K562 (cell line): ENCODE measurements around the gene UBE2L3. TPM values are rescaled to one million over a fixed set of nuclear protein-coding genes. Genes with fewer than 3 reads are reported as not detected.

Experiments used
- ATAC-seq: fragments of 200-7000 bp; cut with Tn5 transposase; 3 replicates; pipeline ENCODE4 v1.9.1; 2020; ENCODE audit warnings: moderate library complexity
- BruUV-seq: library from RNA; stranded (reverse); fragments of 400-500 nt; replicated peaks from 2 replicates; lab custom pipeline; 2021; lab: Mats Ljungman, UMichigan
- CTCF ChIA-PET: fragments of 300-600 bp; formaldehyde crosslinking; extraction: SDS; loops from one replicate; lab custom pipeline; 2021; ENCODE audit warnings: low intra/inter-chr PET ratio; lab: Yijun Ruan, JAX
- POLR2A ChIA-PET: fragments of 300-600, 350-650 bp; sonication (Branson Sonifier 250); formaldehyde crosslinking; extraction: SDS; loops from one replicate; lab custom pipeline; 2021; ENCODE audit warnings: antibody characterized with exemption, inconsistent platforms; lab: Yijun Ruan, JAX
- DNase-seq, 4 experiments: peaks; one replicate each; pipeline versions ENCODE4 v3.0.0 to v3.0.0-alpha.2; 2011 to 2018; ENCODE audit warnings: low spot score in 3 of 4, mixed read lengths in 3 of 4; ENCODE audit errors: extremely low read depth in 1 of 4
- FAIRE-seq: peaks from 2 replicates; lab custom pipeline; 2011; peaks lifted over from hg19 to GRCh38; lab: Jason Lieb, UNC
- H2AFZ ChIP-seq: 2 replicates; pipeline ENCODE4 v1.6.0; 2011; ENCODE audit warnings: low read depth, low read length, control low read depth, inconsistent platforms
- H3K27ac ChIP-seq: fragments of 200-600 bp; 3 replicates; pipeline ENCODE4 v1.8.0; 2011; ENCODE audit warnings: low read depth, mild to moderate bottlenecking, control low read depth, inconsistent platforms, low read length, moderate library complexity, mixed read lengths; ENCODE audit errors: extremely low read depth
- H3K27me3 ChIP-seq, 2 experiments: fragments of 300-600 bp in 1 of 2; 2 replicates in 1 of 2; 3 replicates in 1 of 2; pipeline versions ENCODE4 v1.6.0 to v1.8.0; 2011; ENCODE audit warnings: inconsistent platforms in 2 of 2, low read length in 2 of 2, mild to moderate bottlenecking in 1 of 2, mixed read lengths in 1 of 2, moderate library complexity in 1 of 2; ENCODE audit not compliant: control insufficient read depth in 2 of 2, insufficient read depth in 2 of 2
- H3K36me3 ChIP-seq: fragments of 300-600 bp; 3 replicates; pipeline ENCODE4 v1.8.0; 2011; ENCODE audit warnings: mild to moderate bottlenecking, low read length, inconsistent platforms; ENCODE audit not compliant: control insufficient read depth, insufficient read depth
- H3K4me1 ChIP-seq, 2 experiments: fragments of 200-600 bp in 1 of 2; replicated peaks in 1 of 2; 2 replicates in 1 of 2; 3 replicates in 1 of 2; pipeline versions ENCODE4 v1.5.1 to v1.8.0; 2011; ENCODE audit warnings: inconsistent platforms in 2 of 2, low read length in 2 of 2, mild to moderate bottlenecking in 1 of 2, mixed read lengths in 1 of 2, moderate library complexity in 1 of 2; ENCODE audit not compliant: control insufficient read depth in 2 of 2, insufficient read depth in 2 of 2
- H3K4me2 ChIP-seq: 2 replicates; pipeline ENCODE4 v1.6.1; 2011; ENCODE audit warnings: low read length, control low read depth, inconsistent platforms, mixed read lengths; ENCODE audit not compliant: insufficient read depth
- H3K4me3 ChIP-seq: fragments of 200-600 bp; sonication (generic), shearing (Covaris generic); 2 replicates; pipeline ENCODE4 v1.5.1; 2016; ENCODE audit warnings: control low read depth, inconsistent platforms
- H3K79me2 ChIP-seq: fragments of 200-600 bp; 3 replicates; pipeline ENCODE4 v1.8.0; 2011; ENCODE audit warnings: low read length, inconsistent platforms; ENCODE audit not compliant: control insufficient read depth, insufficient read depth
- H3K9ac ChIP-seq, 2 experiments: 2 replicates each; pipeline versions ENCODE4 v1.6.0 to v1.6.1; 2011; ENCODE audit warnings: low read depth in 2 of 2, low read length in 2 of 2, control low read depth in 1 of 2, inconsistent platforms in 1 of 2, mild to moderate bottlenecking in 1 of 2, mixed read lengths in 1 of 2; ENCODE audit not compliant: insufficient read depth in 1 of 2
- H3K9me1 ChIP-seq: one replicate; pipeline ENCODE4 v1.6.0; 2011; ENCODE audit warnings: inconsistent platforms, mild to moderate bottlenecking, low read length, moderate library complexity; ENCODE audit not compliant: control insufficient read depth, insufficient read depth
- H3K9me3 ChIP-seq: replicated peaks from 2 replicates; pipeline ENCODE4 v1.5.1; 2011; ENCODE audit warnings: low read depth, low read length, inconsistent platforms; ENCODE audit not compliant: control insufficient read depth, insufficient read depth
- H4K20me1 ChIP-seq: replicated peaks from 2 replicates; pipeline ENCODE4 v1.6.1; 2011; ENCODE audit warnings: low read length, inconsistent platforms, mixed read lengths; ENCODE audit not compliant: control insufficient read depth, insufficient read depth
- CHD2 ChIP-seq: IDR thresholded peaks from 2 replicates; pipeline ENCODE4 v1.6.1; 2011; ENCODE audit warnings: low read depth, low read length
- ELF2 ChIP-seq: fragments of 250-450 bp; sonication (Bioruptor Pico); IDR thresholded peaks from 2 replicates; pipeline ENCODE4 v1.5.0; 2021; ENCODE audit warnings: mild to moderate bottlenecking
- GABPB2 ChIP-seq: fragments of 250-450 bp; sonication (Bioruptor Pico); conservative IDR thresholded peaks from 2 replicates; pipeline ENCODE4 v1.5.1; 2021; ENCODE audit warnings: mild to moderate bottlenecking
- HMGXB4 ChIP-seq: sonication (generic); formaldehyde crosslinking; IDR thresholded peaks from 2 replicates; pipeline ENCODE4 v1.8.1; 2023; ENCODE audit warnings: mild to moderate bottlenecking, missing genetic modification reagents
- MLX ChIP-seq, 2 experiments: fragments of 450-650 bp in 1 of 2; sonication (generic) in 1 of 2; formaldehyde crosslinking; conservative IDR thresholded peaks; 2 replicates each; pipeline versions ENCODE4 v1.4.0 to v1.8.1; 2020 to 2022; ENCODE audit warnings: mild to moderate bottlenecking in 1 of 2, missing genetic modification reagents in 1 of 2
- RCOR1 ChIP-seq, 2 experiments: IDR thresholded peaks; 2 replicates each; pipeline ENCODE4 v1.6.1; 2012; ENCODE audit warnings: low read depth in 2 of 2, low read length in 2 of 2, borderline replicate concordance in 1 of 2, improper control_type of control experiment in 1 of 2
- ZMIZ1 ChIP-seq, 2 experiments: fragments of 150-350 bp in 1 of 2; IDR thresholded peaks; 2 replicates each; pipeline ENCODE4 v1.6.1; 2012 to 2016; ENCODE audit warnings: low read depth in 2 of 2, low read length in 2 of 2, mild to moderate bottlenecking in 1 of 2, moderate library complexity in 1 of 2
- ZNF277 ChIP-seq: fragments of 250-450 bp; sonication (Bioruptor Pico); IDR thresholded peaks from 2 replicates; pipeline ENCODE4 v1.8.0; 2022; ENCODE audit warnings: inconsistent platforms, mild to moderate bottlenecking, moderate library complexity, borderline replicate concordance
- ZNF384 ChIP-seq: IDR thresholded peaks from 2 replicates; pipeline ENCODE4 v1.6.1; 2012; ENCODE audit warnings: low read depth, low read length, improper control_type of control experiment
- whole genome bisulfite sequencing: fragments of 100-300 bp; shearing (Covaris generic); methylation state at CpG from one replicate; pipeline ENCODE4 v1.1.6; 2016; ENCODE audit warnings: low coverage, mixed read lengths; ENCODE audit not compliant: insufficient coverage; ENCODE audit errors: missing lambda C conversion rate; 5-methylcytosine and 5-hydroxymethylcytosine counted together
- in situ Hi-C: fragments of 300-500 bp; cut with MboI; formaldehyde crosslinking; loops from 4 replicates; pipeline ENCODE4 v1.15.0; 2018; ENCODE audit warnings: inconsistent platforms, mixed read lengths
- intact Hi-C: fragments of 100-400 bp; cut with micrococcal nuclease; formaldehyde crosslinking; loops from 2 replicates; pipeline ENCODE4 v1.14.2; 2022
- polyA plus RNA-seq, 8 experiments: library from polyadenylated mRNA; depleted of rRNA in 4 of 8; stranded (reverse) in 5 of 8; unstranded in 3 of 8; fragments of >200 nt; fragmentation: Nextera tagmentation in 2 of 8; fragmentation: Illumina TruSeq in 1 of 8; extraction: Ambion mirVana in 2 of 8; extraction: Trizol in 1 of 8; gene quantifications; 2 replicates each; pipeline versions ENCODE4 v1.2.1 to v1.2.3, GENCODE V29; 2011 to 2014; ENCODE audit warnings: inconsistent platforms in 1 of 8, missing spikeins in 1 of 8
- total RNA-seq, 7 experiments: library from RNA; depleted of rRNA in 6 of 7; stranded (reverse); fragments of >200 nt in 6 of 7; fragmentation: Illumina TruSeq in 2 of 7; extraction: Trizol in 2 of 7; gene quantifications; 2 replicates each; pipeline versions ENCODE4 v1.2.1 to v1.2.3, GENCODE V29; 2011 to 2021; ENCODE audit warnings: low replicate concordance in 1 of 7

Gene UBE2L3
- total and polyA plus RNA-seq, 9 of the 15 experiments (the other 6 are each of a cell fraction or from before 2014, with no cell fraction given): 215 to 625 (median 285) TPM

GRCh38 chr22:21626073-21626734 lies 58.7 kb downstream of the UBE2L3 start (continued):
- TF ChIP-seq GABPB2 (CRISPR knock-in tag): no peak

GRCh38 chr22:21626735-21627469 lies 59.4 kb downstream of the UBE2L3 start:
- Histone ChIP-seq H3K36me3 (peaks cover 74% of the 10 kb centered on the region), H3K9me3 (no peaks in the 10 kb centered on the region), H2AFZ (no peak overlapping the region), H3K9me1 (peaks cover 33% of the 10 kb centered on the region), H3K4me2 (peak overlapping the region; percentile 20), H3K27ac (peak overlapping the region; percentile 5; the same call in 2 of the 3 replicates), H3K79me2 (peaks cover 80% of the 10 kb centered on the region), H3K4me1 (peaks cover 48 to 74% of the 10 kb centered on the region in 2 experiments), H4K20me1 (peaks cover 52% of the 10 kb centered on the region), H3K4me3 (no peak overlapping the region), H3K9ac (peak overlapping the region; percentile 0 to 95; a peak in 2 of 4 replicates), H3K27me3 (no peaks in the 10 kb centered on the region)
- ChIA-PET POLR2A (interaction anchor here (0.6 to 76.8 kb wide), 14 partner anchors 7 to 1779 kb away, joined by 3 to 4622 read pairs (median 3); partner anchors contain the start of genes CCDC116, PPIL2, SDF2L1 and UBE2L3), CTCF (interaction anchor here (1.3 to 5.9 kb wide), 2 partner anchors 15 to 16 kb away, joined by 6 to 99 read pairs; partner anchors contain the start of gene SDF2L1)
- 83% methylated on average over 11 of the region's 11 CpGs for WGBS
- no TSS peak for BruUV-seq
- peak in 1 of 4 experiments; percentile 63 for DNase-seq
- intact Hi-C loops: no loop called here
- in situ Hi-C loops: loop anchor here (25.0 kb wide), 1 partner anchor 490 kb away; no protein-coding TSS in a partner anchor
- peak; percentile 0; the same call in 2 of the 3 replicates for ATAC-seq
- FAIRE-seq: no peak
- TF ChIP-seq MLX (CRISPR knock-in tag; conservative IDR thresholded peaks at IDR 0.05) (peak in 1 of 2 experiments; percentile 26; a peak in 1 of 4 replicates), ELF2 (CRISPR knock-in tag) (no peak), CHD2 (peak; percentile 47), HMGXB4 (CRISPR knock-in tag) (0 out of 2 replicates have a peak, but pooled peaks have one; percentile 73), ZMIZ1 (IDR thresholded peaks at IDR 0.05; ENCODE audit: low read depth in 2 of 2, low read length in 2 of 2) (0 out of 4 replicates have a peak, but pooled peaks of 1 of the 2 experiments have one; percentile 29), ZNF384 (0 out of 2 replicates have a peak, but pooled peaks have one; percentile 21), ZNF277 (CRISPR knock-in tag) (no peak), RCOR1 (IDR thresholded peaks at IDR 0.05; ENCODE audit: borderline replicate concordance in 1 of 2, low read depth in 2 of 2, low read length in 2 of 2) (peak in 1 of 2 experiments; percentile 4; a peak in 1 of 4 replicates)
